ENCODE data around the gene SHPK. TPM values are rescaled to one million over a fixed set of nuclear protein-coding genes. Genes with fewer than 3 reads are reported as not detected.

SHPK gene
- polyA plus RNA-seq, 2 of the 4 experiments (the other 2 are of a cell fraction) = 10.7 to 11.2 TPM

DNA sequence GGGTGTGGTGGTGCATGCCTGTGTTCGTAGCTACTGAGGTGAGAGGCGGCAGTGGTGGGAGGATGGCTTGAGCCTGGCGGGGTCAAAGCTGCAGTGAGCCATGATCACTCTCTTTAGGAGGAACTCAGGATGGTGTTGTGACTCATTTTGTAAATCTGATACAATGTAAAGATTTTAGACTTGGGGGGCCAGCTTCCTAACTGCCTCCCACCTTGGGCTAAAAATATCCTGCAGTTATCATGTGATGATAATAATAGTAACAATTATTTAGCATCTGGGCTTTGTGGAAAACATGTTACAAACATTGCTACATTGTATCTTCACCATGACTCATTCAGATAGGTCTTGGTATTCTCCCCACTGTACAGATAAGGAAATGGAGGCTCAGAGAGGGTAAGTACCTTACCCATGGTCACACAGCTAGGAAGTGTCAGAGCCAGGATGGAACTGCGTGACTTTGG is 7.9 kb upstream of the SHPK start:
- TF ChIP-seq TFCP2L1 (CRISPR knock-in tag; IDR thresholded peaks at IDR 0.05) (no peak), MAFK (IDR thresholded peaks at IDR 0.05; ENCODE audit: partially characterized antibody) (no peak), SMC3 (IDR thresholded peaks at IDR 0.05) (no peak), EHF (CRISPR knock-in tag; IDR thresholded peaks at IDR 0.05) (no peak), MYC (IDR thresholded peaks at IDR 0.05; ENCODE audit: borderline replicate concordance, low read length) (no peak), ZFP36 (IDR thresholded peaks at IDR 0.05; ENCODE audit: borderline replicate concordance, partially characterized antibody) (peak; percentile 59), RCOR1 (IDR thresholded peaks at IDR 0.05; ENCODE audit: low read depth, low read length) (no peak), JUN (IDR thresholded peaks at IDR 0.05) (0 out of 5 replicates have a peak, but pooled peaks of 1 of the 2 experiments have one; percentile 13), FOSL2 (IDR thresholded peaks at IDR 0.05) (no peak), FOSL2 (CRISPR knock-in tag; IDR thresholded peaks at IDR 0.05) (peak; percentile 36; the same call in 1 of the 2 replicates)
- TF ChIP-seq, protein P1, sequence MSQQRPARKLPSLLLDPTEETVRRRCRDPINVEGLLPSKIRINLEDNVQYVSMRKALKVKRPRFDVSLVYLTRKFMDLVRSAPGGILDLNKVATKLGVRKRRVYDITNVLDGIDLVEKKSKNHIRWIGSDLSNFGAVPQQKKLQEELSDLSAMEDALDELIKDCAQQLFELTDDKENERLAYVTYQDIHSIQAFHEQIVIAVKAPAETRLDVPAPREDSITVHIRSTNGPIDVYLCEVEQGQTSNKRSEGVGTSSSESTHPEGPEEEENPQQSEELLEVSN (IDR thresholded peaks at IDR 0.05; ENCODE audit: borderline replicate concordance, low read depth) = no peak
- TF ChIP-seq, protein P2, sequence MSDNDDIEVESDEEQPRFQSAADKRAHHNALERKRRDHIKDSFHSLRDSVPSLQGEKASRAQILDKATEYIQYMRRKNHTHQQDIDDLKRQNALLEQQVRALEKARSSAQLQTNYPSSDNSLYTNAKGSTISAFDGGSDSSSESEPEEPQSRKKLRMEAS (IDR thresholded peaks at IDR 0.05) = no peak
- Histone ChIP-seq H3K4me2 (no peak overlapping the region), H3K4me3 (no peak overlapping the region), H3K27ac (no peak overlapping the region), H3K4me1 (no peaks in the 10 kb centered on the region), H3K9me3 (no peaks in the 10 kb centered on the region)
- ATAC-seq (no peak), DNase-seq (ENCODE audit: low read depth in 1 of 2, low spot score in 1 of 2) (no peak), FAIRE-seq (no peak)
- CTCF ChIA-PET = interaction anchor here (1.4 to 10.3 kb wide), 2 partner anchors 26 to 596 kb away, joined by 3 to 100 read pairs; no protein-coding TSS in a partner anchor
- 97% methylated on average over 4 of the region's 4 CpGs for WGBS (ENCODE audit: missing lambda C conversion rate)
- POLR2A ChIA-PET = interaction anchor here (1.0 kb wide), 1 partner anchor 24 kb away, joined by 3 read pairs; the partner anchor contains the start of gene TAX1BP3

DNA sequence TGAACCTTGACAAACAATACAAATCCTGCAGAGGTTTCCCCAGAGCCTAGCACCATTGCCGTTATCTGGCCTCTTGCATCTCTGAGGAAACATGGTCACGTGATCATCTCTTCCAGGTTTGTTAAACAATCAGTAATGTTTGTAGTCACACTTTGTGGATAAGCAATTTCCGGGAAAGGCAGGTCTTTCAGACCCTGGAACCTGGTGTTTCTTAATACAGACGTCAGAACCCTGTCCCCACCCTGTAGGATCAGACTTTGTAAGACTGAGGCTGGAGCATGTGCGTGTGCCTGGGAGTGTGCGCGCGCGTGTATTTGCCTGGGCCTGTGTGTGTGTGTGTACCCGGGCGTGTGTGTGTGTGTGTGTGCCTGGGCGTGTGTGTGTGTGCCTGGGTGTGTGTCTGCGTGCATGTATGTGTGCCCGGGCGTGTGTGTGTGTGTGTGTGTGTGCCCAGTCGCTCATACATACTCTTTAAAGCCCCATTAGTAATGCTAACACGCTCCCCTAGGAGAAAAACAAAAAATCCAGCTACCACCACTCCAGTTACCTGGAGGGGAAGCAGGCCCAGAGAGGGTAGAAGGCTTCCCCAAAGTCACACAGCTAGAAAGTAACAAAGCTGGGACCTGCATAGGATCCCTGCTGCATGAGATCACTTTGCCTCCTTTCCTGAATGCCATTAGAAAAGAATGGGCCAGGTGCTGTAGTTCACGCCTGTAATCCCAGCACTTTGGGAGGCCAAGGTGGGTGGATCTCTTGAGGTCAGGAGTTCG is 5.9 kb upstream of the SHPK start:
- no peak overlapping the region for H3K27ac ChIP-seq
- no peak overlapping the region for H3K4me3 ChIP-seq
- CTCF ChIA-PET = interaction anchor here (0.8 to 10.3 kb wide), 3 partner anchors 34 to 594 kb away, joined by 3 to 100 read pairs (median 7); no protein-coding TSS in a partner anchor
- no peak overlapping the region for H3K4me2 ChIP-seq
- ATAC-seq (no peak), DNase-seq (ENCODE audit: low read depth in 1 of 2, low spot score in 1 of 2) (no peak), FAIRE-seq (no peak)
- no peaks in the 10 kb centered on the region for H3K9me3 ChIP-seq
- TF ChIP-seq ZNF302 (CRISPR knock-in tag; IDR thresholded peaks at IDR 0.05) = no peak
- peak; percentile 32 for TF ChIP-seq ZFP36 (IDR thresholded peaks at IDR 0.05; ENCODE audit: borderline replicate concordance, partially characterized antibody)
- 83% methylated on average over 19 of the region's 19 CpGs for WGBS (ENCODE audit: missing lambda C conversion rate)
- H3K4me1 ChIP-seq = peaks cover 7% of the 10 kb centered on the region; the same call in 2 of the 3 replicates
- POLR2A ChIA-PET = no interaction called here

DNA sequence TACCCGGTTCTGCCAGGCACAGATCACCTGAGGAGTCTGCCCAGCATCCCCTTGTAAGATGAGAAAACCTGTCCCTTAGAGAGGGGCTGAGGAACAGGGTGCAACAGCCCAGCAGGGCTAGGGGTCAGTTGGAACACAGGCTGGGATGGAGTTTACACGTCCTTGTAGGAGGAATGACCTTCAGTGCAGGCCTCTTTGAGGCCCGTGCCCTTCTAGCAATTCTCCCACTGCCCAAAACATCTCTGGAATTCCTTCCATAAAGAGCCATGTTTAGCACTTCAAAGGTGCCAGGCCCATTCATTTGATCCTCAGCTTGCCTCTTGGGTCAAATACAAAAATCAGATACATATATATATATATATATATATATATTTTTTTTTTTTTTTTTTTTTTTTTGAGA is 5.0 kb upstream of the SHPK start:
- ChIA-PET POLR2A (no interaction called here), CTCF (interaction anchor here (0.6 to 2.3 kb wide), 6 partner anchors 16 to 592 kb away, joined by 3 to 7 read pairs (median 4); no protein-coding TSS in a partner anchor)
- FAIRE-seq (no peak), DNase-seq (ENCODE audit: low read depth in 1 of 2, low spot score in 1 of 2) (no peak), ATAC-seq (no peak)
- 73% methylated on average over 3 of the region's 3 CpGs for WGBS (ENCODE audit: missing lambda C conversion rate)
- Histone ChIP-seq H3K9me3 (no peaks in the 10 kb centered on the region), H3K4me1 (peaks cover 7% of the 10 kb centered on the region; the same call in 2 of the 3 replicates), H3K4me2 (no peak overlapping the region), H3K4me3 (no peak overlapping the region), H3K27ac (no peak overlapping the region)
- TF ChIP-seq, protein P3, sequence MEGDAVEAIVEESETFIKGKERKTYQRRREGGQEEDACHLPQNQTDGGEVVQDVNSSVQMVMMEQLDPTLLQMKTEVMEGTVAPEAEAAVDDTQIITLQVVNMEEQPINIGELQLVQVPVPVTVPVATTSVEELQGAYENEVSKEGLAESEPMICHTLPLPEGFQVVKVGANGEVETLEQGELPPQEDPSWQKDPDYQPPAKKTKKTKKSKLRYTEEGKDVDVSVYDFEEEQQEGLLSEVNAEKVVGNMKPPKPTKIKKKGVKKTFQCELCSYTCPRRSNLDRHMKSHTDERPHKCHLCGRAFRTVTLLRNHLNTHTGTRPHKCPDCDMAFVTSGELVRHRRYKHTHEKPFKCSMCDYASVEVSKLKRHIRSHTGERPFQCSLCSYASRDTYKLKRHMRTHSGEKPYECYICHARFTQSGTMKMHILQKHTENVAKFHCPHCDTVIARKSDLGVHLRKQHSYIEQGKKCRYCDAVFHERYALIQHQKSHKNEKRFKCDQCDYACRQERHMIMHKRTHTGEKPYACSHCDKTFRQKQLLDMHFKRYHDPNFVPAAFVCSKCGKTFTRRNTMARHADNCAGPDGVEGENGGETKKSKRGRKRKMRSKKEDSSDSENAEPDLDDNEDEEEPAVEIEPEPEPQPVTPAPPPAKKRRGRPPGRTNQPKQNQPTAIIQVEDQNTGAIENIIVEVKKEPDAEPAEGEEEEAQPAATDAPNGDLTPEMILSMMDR (IDR thresholded peaks at IDR 0.05) = no peak
- TF ChIP-seq GATA3 (IDR thresholded peaks at IDR 0.05; ENCODE audit: borderline replicate concordance) = no peak
- TF ChIP-seq, protein P4, sequence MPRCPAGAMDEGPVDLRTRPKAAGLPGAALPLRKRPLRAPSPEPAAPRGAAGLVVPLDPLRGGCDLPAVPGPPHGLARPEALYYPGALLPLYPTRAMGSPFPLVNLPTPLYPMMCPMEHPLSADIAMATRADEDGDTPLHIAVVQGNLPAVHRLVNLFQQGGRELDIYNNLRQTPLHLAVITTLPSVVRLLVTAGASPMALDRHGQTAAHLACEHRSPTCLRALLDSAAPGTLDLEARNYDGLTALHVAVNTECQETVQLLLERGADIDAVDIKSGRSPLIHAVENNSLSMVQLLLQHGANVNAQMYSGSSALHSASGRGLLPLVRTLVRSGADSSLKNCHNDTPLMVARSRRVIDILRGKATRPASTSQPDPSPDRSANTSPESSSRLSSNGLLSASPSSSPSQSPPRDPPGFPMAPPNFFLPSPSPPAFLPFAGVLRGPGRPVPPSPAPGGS (IDR thresholded peaks at IDR 0.05) = no peak
- TF ChIP-seq FOSL2 (IDR thresholded peaks at IDR 0.05) = no peak
- TF ChIP-seq FOSL2 (CRISPR knock-in tag; IDR thresholded peaks at IDR 0.05) = no peak
- TF ChIP-seq HOXB5 (CRISPR knock-in tag; IDR thresholded peaks at IDR 0.05) = no peak

Data from A549 (cell line).